Measurements from ENCODE around the gene SELENOW.
"Not testable (repeated sequence)": the region's sequence is repeated elsewhere in the genome, so short reads cannot be mapped to it uniquely, and the experiment has no call there.

Gene SELENOW

GRCh38 chr19:47760632-47760999 is 17.9 kb upstream of the SELENOW start:
- DNase-seq (ENCODE audit: extremely low read depth, insufficient read length) = no peak
- Histone ChIP-seq H3K27me3 (replicated peaks; ENCODE audit: control insufficient read depth, insufficient read depth, low read length) (no peaks in the 10 kb centered on the region), H3K4me3 (replicated peaks; ENCODE audit: low read depth, low read length) (no peak overlapping the region), H3K36me3 (ENCODE audit: control insufficient read depth, insufficient read depth, low read length) (peaks cover 25% of the 10 kb centered on the region)
- TF ChIP-seq, protein P1, sequence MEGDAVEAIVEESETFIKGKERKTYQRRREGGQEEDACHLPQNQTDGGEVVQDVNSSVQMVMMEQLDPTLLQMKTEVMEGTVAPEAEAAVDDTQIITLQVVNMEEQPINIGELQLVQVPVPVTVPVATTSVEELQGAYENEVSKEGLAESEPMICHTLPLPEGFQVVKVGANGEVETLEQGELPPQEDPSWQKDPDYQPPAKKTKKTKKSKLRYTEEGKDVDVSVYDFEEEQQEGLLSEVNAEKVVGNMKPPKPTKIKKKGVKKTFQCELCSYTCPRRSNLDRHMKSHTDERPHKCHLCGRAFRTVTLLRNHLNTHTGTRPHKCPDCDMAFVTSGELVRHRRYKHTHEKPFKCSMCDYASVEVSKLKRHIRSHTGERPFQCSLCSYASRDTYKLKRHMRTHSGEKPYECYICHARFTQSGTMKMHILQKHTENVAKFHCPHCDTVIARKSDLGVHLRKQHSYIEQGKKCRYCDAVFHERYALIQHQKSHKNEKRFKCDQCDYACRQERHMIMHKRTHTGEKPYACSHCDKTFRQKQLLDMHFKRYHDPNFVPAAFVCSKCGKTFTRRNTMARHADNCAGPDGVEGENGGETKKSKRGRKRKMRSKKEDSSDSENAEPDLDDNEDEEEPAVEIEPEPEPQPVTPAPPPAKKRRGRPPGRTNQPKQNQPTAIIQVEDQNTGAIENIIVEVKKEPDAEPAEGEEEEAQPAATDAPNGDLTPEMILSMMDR (IDR thresholded peaks at IDR 0.05; ENCODE audit: insufficient read depth, low read length, poor library complexity, severe bottlenecking) = no peak

- H3K27me3 ChIP-seq (replicated peaks; ENCODE audit: control insufficient read depth, insufficient read depth, low read length) = no peaks in the 10 kb centered on the region
- no peak for DNase-seq (ENCODE audit: extremely low read depth, insufficient read length)
- H3K4me3 ChIP-seq (replicated peaks; ENCODE audit: low read depth, low read length) = no peak overlapping the region
- TF ChIP-seq, protein P1 (IDR thresholded peaks at IDR 0.05; ENCODE audit: insufficient read depth, low read length, poor library complexity, severe bottlenecking) = no peak
- peaks cover 16% of the 10 kb centered on the region for H3K36me3 ChIP-seq (ENCODE audit: control insufficient read depth, insufficient read depth, low read length)
These were observed 16.9 kb upstream of the SELENOW start for GRCh38 chr19:47761566-47761965.

- TF ChIP-seq, protein P1 (IDR thresholded peaks at IDR 0.05; ENCODE audit: insufficient read depth, low read length, poor library complexity, severe bottlenecking) = no peak
- DNase-seq (ENCODE audit: extremely low read depth, insufficient read length) = no peak
- H3K27me3 ChIP-seq (replicated peaks; ENCODE audit: control insufficient read depth, insufficient read depth, low read length) = no peaks in the 10 kb centered on the region
These were observed 16.4 kb upstream of the SELENOW start for GRCh38 chr19:47762151-47762550.

GRCh38 chr19:47762615-47763308 is 15.7 kb upstream of the SELENOW start:
- TF ChIP-seq, protein P1 (IDR thresholded peaks at IDR 0.05; ENCODE audit: insufficient read depth, low read length, poor library complexity, severe bottlenecking) = no peak
- DNase-seq (ENCODE audit: extremely low read depth, insufficient read length) = no peak
- H3K4me3 ChIP-seq (replicated peaks; ENCODE audit: low read depth, low read length) = no peak overlapping the region
- peaks cover 4% of the 10 kb centered on the region for H3K36me3 ChIP-seq (ENCODE audit: control insufficient read depth, insufficient read depth, low read length)
- H3K27me3 ChIP-seq (replicated peaks; ENCODE audit: control insufficient read depth, insufficient read depth, low read length) = no peaks in the 10 kb centered on the region

More at GRCh38 chr19:47762151-47762550, 16.4 kb upstream of the SELENOW start:
- H3K4me3 ChIP-seq (replicated peaks; ENCODE audit: low read depth, low read length) = no peak overlapping the region
- peaks cover 10% of the 10 kb centered on the region for H3K36me3 ChIP-seq (ENCODE audit: control insufficient read depth, insufficient read depth, low read length)

GRCh38 chr19:47764705-47765104 is 13.8 kb upstream of the SELENOW start:
- DNase-seq (ENCODE audit: extremely low read depth, insufficient read length); H3K36me3 ChIP-seq (ENCODE audit: control insufficient read depth, insufficient read depth, low read length); H3K4me3 ChIP-seq (replicated peaks; ENCODE audit: low read depth, low read length); H3K27me3 ChIP-seq (replicated peaks; ENCODE audit: control insufficient read depth, insufficient read depth, low read length): not testable (repeated sequence)

- TF ChIP-seq, protein P1 (IDR thresholded peaks at IDR 0.05; ENCODE audit: insufficient read depth, low read length, poor library complexity, severe bottlenecking) = peak; percentile 92
- Histone ChIP-seq H3K36me3 (ENCODE audit: control insufficient read depth, insufficient read depth, low read length) (no peaks in the 10 kb centered on the region), H3K4me3 (replicated peaks; ENCODE audit: low read depth, low read length) (no peak overlapping the region), H3K27me3 (replicated peaks; ENCODE audit: control insufficient read depth, insufficient read depth, low read length) (no peaks in the 10 kb centered on the region)
- no peak for DNase-seq (ENCODE audit: extremely low read depth, insufficient read length)
These were observed 12.8 kb upstream of the SELENOW start for GRCh38 chr19:47765523-47766358.
